ENCODE results near the gene PZP. TPM values are rescaled to one million over a fixed set of nuclear protein-coding genes. Genes with fewer than 3 reads are reported as not detected.

The PZP gene
- total and polyA plus RNA-seq, 2 donors from 2014 or later, result 0.31 TPM; not detected in 1

DNA sequence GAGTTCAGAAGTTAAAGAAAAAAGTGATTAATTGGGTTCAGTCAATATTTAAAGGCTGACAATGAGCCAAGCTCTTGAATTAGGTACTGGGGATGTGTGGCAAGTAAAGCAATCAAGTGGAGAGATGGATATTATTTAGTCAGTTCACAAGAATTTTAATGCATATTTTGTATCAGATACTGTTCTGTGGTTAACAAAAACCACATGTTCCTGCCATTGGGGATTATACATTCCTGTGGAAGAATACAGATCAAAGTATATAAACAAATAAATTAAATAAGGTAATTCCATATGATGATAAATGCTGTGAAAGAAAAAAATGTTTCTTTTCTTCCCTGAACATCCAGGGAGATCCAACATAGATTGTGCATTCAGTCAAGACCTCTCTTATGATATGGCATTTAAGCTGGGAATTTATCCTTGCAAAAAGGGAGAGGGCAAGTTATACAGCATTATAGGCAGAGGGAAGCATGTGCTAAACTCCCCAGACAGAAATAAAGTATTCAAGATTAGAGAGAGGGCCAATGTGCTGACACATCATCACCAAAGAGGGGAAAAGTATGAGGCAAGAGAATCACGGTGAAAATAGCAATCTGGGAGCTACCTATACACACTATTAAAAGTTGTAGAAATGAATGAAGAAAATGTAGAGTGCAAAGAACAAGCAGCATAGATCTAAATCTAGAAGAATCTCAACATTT lies 74.8 kb downstream of the PZP start:
- Histone ChIP-seq H3K27me3 (ENCODE audit: control insufficient read depth, insufficient read depth, low read length) (no peaks in the 10 kb centered on the region), H3K9ac (ENCODE audit: low read length in 3 of 3) (no peak overlapping the region), H3K9me3 (ENCODE audit: control insufficient read depth in 2 of 3, insufficient read depth in 1 of 3, low read length in 3 of 3) (no peaks in the 10 kb centered on the region), H3K36me3 (ENCODE audit: control insufficient read depth in 2 of 3, insufficient read depth in 3 of 3, low read length in 3 of 3) (no peaks in the 10 kb centered on the region), H3K4me1 (ENCODE audit: control insufficient read depth in 2 of 3, insufficient read depth in 2 of 3, low read depth in 1 of 3, low read length in 3 of 3) (peaks cover 0 to 4% (median 0%) of the 10 kb centered on the region in 3 donors), H3K4me3 (ENCODE audit: low read length in 3 of 3) (no peak overlapping the region), H3K27ac (ENCODE audit: low read depth in 2 of 2, low read length in 2 of 2) (no peak overlapping the region)
- intact Hi-C loops (cut with DNase I), result no loop called here
- FAIRE-seq (no peak), DNase-seq (no peak)
- TF ChIP-seq, protein P1, sequence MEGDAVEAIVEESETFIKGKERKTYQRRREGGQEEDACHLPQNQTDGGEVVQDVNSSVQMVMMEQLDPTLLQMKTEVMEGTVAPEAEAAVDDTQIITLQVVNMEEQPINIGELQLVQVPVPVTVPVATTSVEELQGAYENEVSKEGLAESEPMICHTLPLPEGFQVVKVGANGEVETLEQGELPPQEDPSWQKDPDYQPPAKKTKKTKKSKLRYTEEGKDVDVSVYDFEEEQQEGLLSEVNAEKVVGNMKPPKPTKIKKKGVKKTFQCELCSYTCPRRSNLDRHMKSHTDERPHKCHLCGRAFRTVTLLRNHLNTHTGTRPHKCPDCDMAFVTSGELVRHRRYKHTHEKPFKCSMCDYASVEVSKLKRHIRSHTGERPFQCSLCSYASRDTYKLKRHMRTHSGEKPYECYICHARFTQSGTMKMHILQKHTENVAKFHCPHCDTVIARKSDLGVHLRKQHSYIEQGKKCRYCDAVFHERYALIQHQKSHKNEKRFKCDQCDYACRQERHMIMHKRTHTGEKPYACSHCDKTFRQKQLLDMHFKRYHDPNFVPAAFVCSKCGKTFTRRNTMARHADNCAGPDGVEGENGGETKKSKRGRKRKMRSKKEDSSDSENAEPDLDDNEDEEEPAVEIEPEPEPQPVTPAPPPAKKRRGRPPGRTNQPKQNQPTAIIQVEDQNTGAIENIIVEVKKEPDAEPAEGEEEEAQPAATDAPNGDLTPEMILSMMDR (IDR thresholded peaks at IDR 0.05; ENCODE audit: borderline replicate concordance, extremely low read depth, insufficient read depth), result no peak

DNA sequence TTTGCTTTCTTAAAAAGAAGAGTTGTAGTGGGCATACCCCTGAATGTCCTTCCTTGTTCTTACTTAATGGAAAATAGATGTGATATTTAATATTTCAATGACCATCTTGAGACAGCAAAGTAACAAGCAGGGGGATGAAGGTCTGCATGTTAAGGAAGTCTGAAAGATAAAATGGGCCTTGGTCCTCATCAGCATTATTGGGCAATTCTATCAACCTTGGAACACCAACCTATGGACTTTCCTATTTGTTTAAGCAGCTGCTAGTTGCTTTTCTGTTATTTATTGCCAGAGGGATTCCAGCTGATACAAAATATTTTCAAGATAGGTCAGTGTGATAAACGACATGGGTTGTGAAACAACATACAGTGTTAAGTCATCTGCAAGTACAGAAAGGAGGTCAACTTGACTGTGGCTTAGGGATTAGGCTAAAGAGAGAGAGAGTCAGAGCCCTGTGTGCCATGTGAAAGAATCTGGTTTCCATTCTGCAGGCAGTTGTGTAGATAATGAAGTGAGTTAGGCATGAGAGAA lies 76.1 kb downstream of the PZP start:
- H3K27me3 ChIP-seq (ENCODE audit: control insufficient read depth, insufficient read depth, low read length), result no peaks in the 10 kb centered on the region
- DNase-seq (no peak), FAIRE-seq (no peak)
- H3K4me3 ChIP-seq (ENCODE audit: low read length in 3 of 3), result no peak overlapping the region
- H3K9me3 ChIP-seq (ENCODE audit: control insufficient read depth in 2 of 3, insufficient read depth in 1 of 3, low read length in 3 of 3), result no peaks in the 10 kb centered on the region
- intact Hi-C loops (cut with DNase I), result no loop called here
- H3K9ac ChIP-seq (ENCODE audit: low read length in 3 of 3), result no peak overlapping the region
- H3K36me3 ChIP-seq (ENCODE audit: control insufficient read depth in 2 of 3, insufficient read depth in 3 of 3, low read length in 3 of 3), result no peaks in the 10 kb centered on the region
- H3K27ac ChIP-seq (ENCODE audit: low read depth in 2 of 2, low read length in 2 of 2), result no peak overlapping the region
- TF ChIP-seq, protein P1 (IDR thresholded peaks at IDR 0.05; ENCODE audit: borderline replicate concordance, extremely low read depth, insufficient read depth), result no peak
- peaks cover 0 to 4% (median 0%) of the 10 kb centered on the region in 3 donors for H3K4me1 ChIP-seq (ENCODE audit: control insufficient read depth in 2 of 3, insufficient read depth in 2 of 3, low read depth in 1 of 3, low read length in 3 of 3)

DNA sequence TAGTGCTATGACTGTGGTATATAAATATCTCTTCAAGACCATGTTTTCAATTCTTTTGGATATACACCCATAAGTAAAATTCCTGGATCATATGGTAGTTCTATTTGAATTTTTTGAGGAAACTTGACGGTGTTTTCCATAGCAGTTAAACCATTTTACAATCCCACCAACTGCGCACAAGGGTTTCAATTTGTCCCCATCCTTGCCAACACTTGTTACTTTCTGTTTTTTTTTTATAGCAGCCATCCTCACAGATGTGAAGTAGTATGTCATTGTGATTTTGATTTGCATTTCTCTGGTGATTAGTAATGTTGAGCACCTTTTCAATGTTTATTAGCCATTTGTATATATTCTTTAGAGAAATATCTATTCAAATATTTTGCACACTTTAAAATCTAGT lies 78.0 kb downstream of the PZP start:
- Histone ChIP-seq H3K4me1 (ENCODE audit: control insufficient read depth in 2 of 3, insufficient read depth in 2 of 3, low read depth in 1 of 3, low read length in 3 of 3) (peaks cover 0 to 4% (median 0%) of the 10 kb centered on the region in 3 donors), H3K9me3 (ENCODE audit: control insufficient read depth in 2 of 3, insufficient read depth in 1 of 3, low read length in 3 of 3) (no peaks in the 10 kb centered on the region), H3K27me3 (ENCODE audit: control insufficient read depth, insufficient read depth, low read length) (no peaks in the 10 kb centered on the region), H3K9ac (ENCODE audit: low read length in 3 of 3) (no peak overlapping the region), H3K36me3 (ENCODE audit: control insufficient read depth in 2 of 3, insufficient read depth in 3 of 3, low read length in 3 of 3) (no peaks in the 10 kb centered on the region), H3K27ac (ENCODE audit: low read depth in 2 of 2, low read length in 2 of 2) (no peak overlapping the region), H3K4me3 (ENCODE audit: low read length in 3 of 3) (no peak overlapping the region)
- FAIRE-seq, result no peak
- intact Hi-C loops (cut with DNase I), result no loop called here
- DNase-seq, result no peak
- TF ChIP-seq, protein P1 (IDR thresholded peaks at IDR 0.05; ENCODE audit: borderline replicate concordance, extremely low read depth, insufficient read depth), result no peak

Data from kidney (tissue), 14 donors.